Spleen (tissue), 7 donors: Measurements from ENCODE around the gene GPR78.

Experiments used
- POLR2A ChIP-seq, 3 donors: fragments of 450-650 bp; IDR thresholded peaks; one replicate each; pipeline ENCODE4 v1.5.1; 2017; ENCODE audit warnings: antibody characterized with exemption in 3 of 3, mild to moderate bottlenecking in 1 of 3
- POLR2AphosphoS5 ChIP-seq, 3 donors: sonication (generic); formaldehyde crosslinking; IDR thresholded peaks; one replicate each; pipeline ENCODE4 v1.5.1; 2017; ENCODE audit warnings: antibody characterized with exemption in 3 of 3
- TF ChIP-seq, protein P1 (sequence below), 11 experiments: fragments of 200-600 bp in 7 of 11; fragments of 450-650 bp in 4 of 11; sonication (generic) in 4 of 11; IDR thresholded peaks in 8 of 11; conservative IDR thresholded peaks in 3 of 11; 1 replicate in 7 of 11; 2 replicates in 4 of 11; pipeline versions ENCODE4 v1.4.0 to v1.8.0; 2016 to 2021; ENCODE audit warnings: antibody characterized with exemption in 11 of 11, inconsistent platforms in 4 of 11, mild to moderate bottlenecking in 1 of 11
- donor health status: DM: no; HTN: no; CAD: no; lungs with moderate emphysema.
- donor health status: DM: no; HTN: no; CAD: no.
- donor health status: DM: no; HTN: no; CAD: no.

DNA sequence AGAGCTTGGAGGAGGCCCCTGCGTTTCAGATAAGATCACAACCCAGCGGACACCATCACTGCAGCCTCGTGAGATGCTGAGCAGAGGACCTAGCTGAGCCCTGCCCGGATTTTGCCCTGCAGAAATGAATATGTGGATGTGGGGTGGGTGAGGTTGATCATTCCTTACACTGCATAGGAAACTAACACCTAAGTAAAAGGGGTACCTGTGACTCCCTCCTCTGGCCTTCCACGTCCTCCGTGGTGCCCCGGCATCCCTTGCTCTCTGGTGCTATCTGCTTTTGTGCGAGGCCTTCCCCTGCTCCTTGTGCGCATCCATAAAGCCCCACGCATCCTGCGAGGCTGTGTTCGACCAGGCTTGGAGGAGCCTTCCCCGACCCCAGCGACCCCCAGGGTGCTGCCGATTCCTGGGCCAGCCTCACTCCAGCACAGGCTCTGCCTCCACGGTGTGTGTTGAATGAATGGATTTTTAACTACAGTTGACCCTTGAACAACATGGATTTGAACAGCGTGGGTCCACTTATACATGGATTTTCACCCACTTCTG, 25.6 kb upstream of the GPR78 start:
- no peak for TF ChIP-seq POLR2A (IDR thresholded peaks at IDR 0.05)
- TF ChIP-seq, protein P1, sequence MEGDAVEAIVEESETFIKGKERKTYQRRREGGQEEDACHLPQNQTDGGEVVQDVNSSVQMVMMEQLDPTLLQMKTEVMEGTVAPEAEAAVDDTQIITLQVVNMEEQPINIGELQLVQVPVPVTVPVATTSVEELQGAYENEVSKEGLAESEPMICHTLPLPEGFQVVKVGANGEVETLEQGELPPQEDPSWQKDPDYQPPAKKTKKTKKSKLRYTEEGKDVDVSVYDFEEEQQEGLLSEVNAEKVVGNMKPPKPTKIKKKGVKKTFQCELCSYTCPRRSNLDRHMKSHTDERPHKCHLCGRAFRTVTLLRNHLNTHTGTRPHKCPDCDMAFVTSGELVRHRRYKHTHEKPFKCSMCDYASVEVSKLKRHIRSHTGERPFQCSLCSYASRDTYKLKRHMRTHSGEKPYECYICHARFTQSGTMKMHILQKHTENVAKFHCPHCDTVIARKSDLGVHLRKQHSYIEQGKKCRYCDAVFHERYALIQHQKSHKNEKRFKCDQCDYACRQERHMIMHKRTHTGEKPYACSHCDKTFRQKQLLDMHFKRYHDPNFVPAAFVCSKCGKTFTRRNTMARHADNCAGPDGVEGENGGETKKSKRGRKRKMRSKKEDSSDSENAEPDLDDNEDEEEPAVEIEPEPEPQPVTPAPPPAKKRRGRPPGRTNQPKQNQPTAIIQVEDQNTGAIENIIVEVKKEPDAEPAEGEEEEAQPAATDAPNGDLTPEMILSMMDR (IDR thresholded peaks at IDR 0.05 in 8 of 11, conservative IDR thresholded peaks at IDR 0.05 in 3 of 11) = no peak
- TF ChIP-seq POLR2AphosphoS5 (IDR thresholded peaks at IDR 0.05) = no peak
